Mucosa of rectum (tissue), 2 donors: ENCODE measurements around the gene DAPK3.
A peak's percentile ranks its signal among the peaks of the same experiment; 100 is the strongest.
"Not testable (repeated sequence)": the region's sequence is repeated elsewhere in the genome, so short reads cannot be mapped to it uniquely, and the experiment has no call there.

Experiments
- H3K27ac ChIP-seq, 2 donors: one replicate each; pipeline ENCODE4 v1.7.0; 2013; ENCODE audit warnings: inconsistent platforms in 2 of 2, low read depth in 2 of 2, low read length in 2 of 2
- H3K27me3 ChIP-seq, 2 donors: one replicate each; pipeline ENCODE4 v1.7.0; 2013; ENCODE audit warnings: low read length in 2 of 2; ENCODE audit not compliant: control insufficient read depth in 2 of 2, insufficient read depth in 2 of 2
- H3K36me3 ChIP-seq, 2 donors: one replicate each; pipeline ENCODE4 v1.7.0; 2013; ENCODE audit warnings: low read length in 2 of 2; ENCODE audit not compliant: control insufficient read depth in 2 of 2, insufficient read depth in 2 of 2
- H3K4me1 ChIP-seq, 2 donors: one replicate each; pipeline ENCODE4 v1.7.0; 2013; ENCODE audit warnings: low read length in 2 of 2, mild to moderate bottlenecking in 1 of 2; ENCODE audit not compliant: control insufficient read depth in 2 of 2, insufficient read depth in 2 of 2
- H3K4me3 ChIP-seq, 2 donors: one replicate each; pipeline ENCODE4 v1.7.0; 2013; ENCODE audit warnings: low read length in 2 of 2
- H3K9ac ChIP-seq, 2 donors: one replicate each; pipeline ENCODE4 v1.7.0; 2013; ENCODE audit warnings: low read length in 2 of 2, low read depth in 1 of 2, mild to moderate bottlenecking in 1 of 2
- H3K9me3 ChIP-seq, 2 donors: one replicate each; pipeline ENCODE4 v1.7.0; 2013; ENCODE audit warnings: low read length in 2 of 2; ENCODE audit not compliant: control insufficient read depth in 2 of 2
- donor health status: healthy.
- donor health status: Normal muscosa, but diverticular disease.

The DAPK3 gene

GRCh38 chr19:4005436-4005835 is 34.5 kb upstream of the DAPK3 start:
- H3K4me3 ChIP-seq, H3K9ac ChIP-seq, H3K27me3 ChIP-seq, H3K36me3 ChIP-seq, H3K9me3 ChIP-seq, H3K27ac ChIP-seq: not testable (repeated sequence)
- peaks cover 17 to 21% of the 10 kb centered on the region in 2 donors for H3K4me1 ChIP-seq

GRCh38 chr19:4000798-4001197 is 29.9 kb upstream of the DAPK3 start:
- not testable (repeated sequence) for H3K4me1 ChIP-seq, H3K4me3 ChIP-seq, H3K9me3 ChIP-seq, H3K27ac ChIP-seq, H3K27me3 ChIP-seq, H3K36me3 ChIP-seq, H3K9ac ChIP-seq

- H3K27me3 ChIP-seq, H3K9me3 ChIP-seq: not testable (repeated sequence)
These were observed 27.9 kb upstream of the DAPK3 start for GRCh38 chr19:3998667-3999412.

GRCh38 chr19:3995607-3996006 is 24.7 kb upstream of the DAPK3 start:
- H3K9ac ChIP-seq, result no peak overlapping the region
- H3K27ac ChIP-seq, result no peak overlapping the region
- H3K9me3 ChIP-seq, result no peaks in the 10 kb centered on the region
- no peaks in the 10 kb centered on the region for H3K27me3 ChIP-seq
- no peaks in the 10 kb centered on the region for H3K36me3 ChIP-seq
- no peaks in the 10 kb centered on the region for H3K4me1 ChIP-seq
- H3K4me3 ChIP-seq, result no peak overlapping the region

More at GRCh38 chr19:3998667-3999412, 27.9 kb upstream of the DAPK3 start:
- H3K4me3 ChIP-seq, H3K36me3 ChIP-seq, H3K4me1 ChIP-seq, H3K9ac ChIP-seq, H3K27ac ChIP-seq: not testable (repeated sequence)

- Histone ChIP-seq H3K4me3 (no peak overlapping the region), H3K36me3 (no peaks in the 10 kb centered on the region), H3K27ac (no peak overlapping the region), H3K9me3 (no peaks in the 10 kb centered on the region), H3K27me3 (no peaks in the 10 kb centered on the region), H3K4me1 (peaks cover 18% of the 10 kb centered on the region in 2 donors), H3K9ac (no peak overlapping the region)
These were observed 19.9 kb upstream of the DAPK3 start for GRCh38 chr19:3990815-3991117.

GRCh38 chr19:3987619-3988371 is 16.9 kb upstream of the DAPK3 start:
- H3K4me3 ChIP-seq, result peak overlapping the region; percentile 55 to 59
- H3K9ac ChIP-seq, result peak overlapping the region; percentile 32 to 37

GRCh38 chr19:3986260-3987041 is 15.6 kb upstream of the DAPK3 start:
- H3K4me3 ChIP-seq, result peak overlapping the region; percentile 80 to 99
- peak overlapping the region; percentile 58 to 97 for H3K9ac ChIP-seq
- H3K27me3 ChIP-seq, result no peaks in the 10 kb centered on the region
- H3K27ac ChIP-seq, result peak overlapping the region; percentile 4 to 66
- H3K36me3 ChIP-seq, result peaks cover 28 to 29% of the 10 kb centered on the region in 2 donors
- peaks cover 36% of the 10 kb centered on the region in 2 donors for H3K4me1 ChIP-seq
- H3K9me3 ChIP-seq, result no peaks in the 10 kb centered on the region

More at GRCh38 chr19:3987619-3988371, 16.9 kb upstream of the DAPK3 start:
- Histone ChIP-seq H3K27me3 (no peaks in the 10 kb centered on the region), H3K36me3 (peaks cover 15% of the 10 kb centered on the region in 2 donors), H3K9me3 (no peaks in the 10 kb centered on the region), H3K27ac (no peak overlapping the region), H3K4me1 (peaks cover 36% of the 10 kb centered on the region in 2 donors)

- H3K4me1 ChIP-seq, result peaks cover 36% of the 10 kb centered on the region in 2 donors
- peak overlapping the region in 1 of 2 donors; percentile 66 for H3K27ac ChIP-seq
- no peaks in the 10 kb centered on the region for H3K9me3 ChIP-seq
- peaks cover 35 to 36% of the 10 kb centered on the region in 2 donors for H3K36me3 ChIP-seq
- H3K9ac ChIP-seq, result peak overlapping the region; percentile 4 to 97
- H3K27me3 ChIP-seq, result no peaks in the 10 kb centered on the region
- H3K4me3 ChIP-seq, result peak overlapping the region; percentile 80 to 99
These were observed 14.9 kb upstream of the DAPK3 start for GRCh38 chr19:3985643-3986259.

GRCh38 chr19:3984908-3985642 is 14.2 kb upstream of the DAPK3 start, which contains the start of gene EEF2:
EEF2 (minus strand) TSS chr19:3985463; CDS start chr19:3985380, 83 bp downstream.
- Histone ChIP-seq H3K36me3 (peaks cover 42 to 43% of the 10 kb centered on the region in 2 donors), H3K9ac (peak within 1 kb of the TSS; percentile 97), H3K27me3 (no peaks in the 10 kb centered on the region), H3K27ac (peak within 1 kb of the TSS; percentile 95 to 96), H3K4me1 (peaks cover 36% of the 10 kb centered on the region in 2 donors), H3K4me3 (peak within 1 kb of the TSS; percentile 80 to 99), H3K9me3 (no peaks in the 10 kb centered on the region)
